Measurements from ENCODE around the gene RAPGEF6. TPM values are rescaled to one million over a fixed set of nuclear protein-coding genes. Genes with fewer than 3 reads are reported as not detected.
A peak's percentile ranks its signal among the peaks of the same experiment; 100 is the strongest.

RAPGEF6 gene
- total and polyA plus RNA-seq, 2 of the 4 experiments (the other 2 are of a cell fraction) = 5.8 to 18.8 TPM

GRCh38 chr5:131541071-131541470 is 94.0 kb downstream of the RAPGEF6 start:
- Histone ChIP-seq H4K20me1 (ENCODE audit: insufficient read depth, low read length) (no peaks in the 10 kb centered on the region), H4K5ac (ENCODE audit: low read depth, low read length) (no peak overlapping the region), H2BK5ac (ENCODE audit: low read depth, low read length, poor library complexity, severe bottlenecking) (no peak overlapping the region), H3K9me3 (ENCODE audit: control insufficient read depth, insufficient read depth, low read length) (no peaks in the 10 kb centered on the region), H3K27ac (ENCODE audit: insufficient read depth, low read length) (no peak overlapping the region), H2BK20ac (ENCODE audit: low read depth, low read length) (no peak overlapping the region), H3K56ac (ENCODE audit: extremely low read depth, insufficient read depth, low read length) (no peak overlapping the region), H2BK120ac (ENCODE audit: low read depth, low read length) (no peak overlapping the region), H3K9ac (ENCODE audit: low read depth, low read length) (no peak overlapping the region), H3K4me1 (ENCODE audit: control insufficient read depth, insufficient read depth, low read length) (peaks cover 6% of the 10 kb centered on the region), H3K36me3 (ENCODE audit: control insufficient read depth, insufficient read depth, low read length) (no peaks in the 10 kb centered on the region), H3K4ac (ENCODE audit: low read depth, low read length) (no peak overlapping the region), H3K14ac (replicated peaks; ENCODE audit: low read depth, low read length) (0 out of 2 replicates have a peak overlapping the region, but pooled peaks have one; percentile 1), H4K91ac (ENCODE audit: insufficient read depth, low read depth, low read length) (no peak overlapping the region), H3K4me3 (ENCODE audit: insufficient read depth, low read depth, low read length) (no peak overlapping the region), H3K4me2 (ENCODE audit: low read depth, low read length) (no peak overlapping the region), H4K8ac (ENCODE audit: low read depth in 2 of 2, low read length in 2 of 2) (no peak overlapping the region), H3K9me1 (ENCODE audit: insufficient read depth, low read length) (no peaks in the 10 kb centered on the region; the same call in 1 of the 2 replicates), H2AK9ac (replicated peaks; ENCODE audit: low read depth, low read length, poor library complexity) (no peak overlapping the region), H2AK5ac (ENCODE audit: low read depth, low read length) (no peak overlapping the region), H3K27me3 (ENCODE audit: control insufficient read depth, insufficient read depth, low read length) (no peaks in the 10 kb centered on the region), H3K23ac (ENCODE audit: low read depth, low read length) (no peak overlapping the region), H3K18ac (ENCODE audit: low read depth, low read length) (no peak overlapping the region), H2AFZ (replicated peaks; ENCODE audit: low read length, poor library complexity) (no peak overlapping the region), H3K79me1 (ENCODE audit: low read depth in 1 of 2, low read length in 2 of 2) (peaks cover 10 to 20% of the 10 kb centered on the region in 2 experiments), H2BK15ac (ENCODE audit: low read depth, low read length) (no peak overlapping the region)
- in situ Hi-C loops (cut with MboI; ENCODE audit: low sequenced_read_pairs) = no loop called here
- TF ChIP-seq CEBPB (IDR thresholded peaks at IDR 0.05; ENCODE audit: low read depth, low read length) = no peak
- TF ChIP-seq, protein P1, sequence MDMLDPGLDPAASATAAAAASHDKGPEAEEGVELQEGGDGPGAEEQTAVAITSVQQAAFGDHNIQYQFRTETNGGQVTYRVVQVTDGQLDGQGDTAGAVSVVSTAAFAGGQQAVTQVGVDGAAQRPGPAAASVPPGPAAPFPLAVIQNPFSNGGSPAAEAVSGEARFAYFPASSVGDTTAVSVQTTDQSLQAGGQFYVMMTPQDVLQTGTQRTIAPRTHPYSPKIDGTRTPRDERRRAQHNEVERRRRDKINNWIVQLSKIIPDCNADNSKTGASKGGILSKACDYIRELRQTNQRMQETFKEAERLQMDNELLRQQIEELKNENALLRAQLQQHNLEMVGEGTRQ (IDR thresholded peaks at IDR 0.05; ENCODE audit: low read depth, low read length) = no peak
- TF ChIP-seq MAFK (IDR thresholded peaks at IDR 0.05; ENCODE audit: low read depth, low read length) = no peak
- TF ChIP-seq RAD21 (IDR thresholded peaks at IDR 0.05; ENCODE audit: low read length) = no peak
- TF ChIP-seq, protein P2, sequence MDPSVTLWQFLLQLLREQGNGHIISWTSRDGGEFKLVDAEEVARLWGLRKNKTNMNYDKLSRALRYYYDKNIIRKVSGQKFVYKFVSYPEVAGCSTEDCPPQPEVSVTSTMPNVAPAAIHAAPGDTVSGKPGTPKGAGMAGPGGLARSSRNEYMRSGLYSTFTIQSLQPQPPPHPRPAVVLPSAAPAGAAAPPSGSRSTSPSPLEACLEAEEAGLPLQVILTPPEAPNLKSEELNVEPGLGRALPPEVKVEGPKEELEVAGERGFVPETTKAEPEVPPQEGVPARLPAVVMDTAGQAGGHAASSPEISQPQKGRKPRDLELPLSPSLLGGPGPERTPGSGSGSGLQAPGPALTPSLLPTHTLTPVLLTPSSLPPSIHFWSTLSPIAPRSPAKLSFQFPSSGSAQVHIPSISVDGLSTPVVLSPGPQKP (IDR thresholded peaks at IDR 0.05; ENCODE audit: borderline replicate concordance, low read depth, low read length) = no peak
- no peak for TF ChIP-seq RCOR1 (IDR thresholded peaks at IDR 0.05; ENCODE audit: insufficient replicate concordance, low read length)
- TF ChIP-seq POLR2A (IDR thresholded peaks at IDR 0.05; ENCODE audit: low read depth, low read length) = no peak
- no peak for TF ChIP-seq MXI1 (IDR thresholded peaks at IDR 0.05; ENCODE audit: borderline replicate concordance, low read depth, low read length)
- no peak for TF ChIP-seq BHLHE40 (IDR thresholded peaks at IDR 0.05; ENCODE audit: low read depth, low read length)
- no peak for TF ChIP-seq MAZ (IDR thresholded peaks at IDR 0.05; ENCODE audit: borderline replicate concordance, low read depth, low read length)
- no peak for TF ChIP-seq NFE2L2 (IDR thresholded peaks at IDR 0.05; ENCODE audit: low read depth, low read length)
- ATAC-seq (ENCODE audit: low read depth) (no peak), DNase-seq (peak; percentile 10)
- intact Hi-C loops (cut with micrococcal nuclease) = no loop called here
- ChIA-PET CTCF (interaction anchor here (0.6 to 1.2 kb wide), 2 partner anchors 11 to 13 kb away, joined by 3 to 4 read pairs; no protein-coding TSS in a partner anchor), POLR2A (ENCODE audit: unreplicated experiment) (no interaction called here)
- dilution Hi-C loops (cut with HindIII; ENCODE audit: low sequenced_read_pairs, unreplicated experiment) = no loop called here
- BruUV-seq (replicated peaks) = no TSS peak

All from IMR-90 (cell line).